Articular chondrocyte of knee joint (primary cell): ENCODE measurements around the gene PHF1. TPM values are rescaled to one million over a fixed set of nuclear protein-coding genes. Genes with fewer than 3 reads are reported as not detected.

Experiments used
- small RNA-seq: library from RNA; depleted of rRNA; stranded (forward); fragments of <200 nt; gene quantifications from one replicate; pipeline ENCODE3, GENCODE V24; 2012
- total RNA-seq: library from RNA; depleted of rRNA; stranded (reverse); fragments of >200 nt; gene quantifications from 2 replicates; pipeline ENCODE4 v1.2.3, GENCODE V29; 2012

Gene PHF1
- total RNA-seq: 19.7 and 22.9 TPM in 2 replicates

GRCh38 chr6:33410711-33411631 is at the start of gene PHF1:
PHF1 (plus strand) TSS chr6:33411014; CDS start chr6:33412264, 1,250 bp downstream.

GRCh38 chr6:33391278-33391921 is 19.4 kb upstream of the PHF1 start, which contains the start of gene KIFC1:
KIFC1 (plus strand) TSS chr6:33391823; CDS start chr6:33391986, 163 bp downstream.

GRCh38 chr6:33417903-33418689 is 7.3 kb downstream of the PHF1 start, which contains the start of gene CUTA:
CUTA (minus strand) TSS chr6:33418107; CDS start chr6:33418000, 107 bp downstream.

GRCh38 chr6:33419580-33420490 is 9.0 kb downstream of the PHF1 start, which contains the start of gene SYNGAP1:
SYNGAP1 (plus strand) TSS chr6:33420065; CDS start chr6:33420265, 200 bp downstream.

GRCh38 chr6:33454009-33454946 is 43.5 kb downstream of the PHF1 start, which contains the start of gene ZBTB9:
ZBTB9 (plus strand) TSS chr6:33454576; CDS start chr6:33455101, 525 bp downstream.

Small RNA genes within 50 kb of the gene (small RNA-seq; reads per million reads assigned to genes)
- gene RPL35AP4: not detected
- gene ZBTB9: not detected

Other genes starting within 250 kb of the PHF1 start
- 0.26 and 0.65 TPM in 2 replicates for gene COL11A2, start 218.5 kb upstream of the PHF1 start, total RNA-seq
- 18.2 and 22.6 TPM in 2 replicates for gene RXRB, start 210.3 kb upstream of the PHF1 start, total RNA-seq
- 84.9 and 96.4 TPM in 2 replicates for gene SLC39A7, start 210.1 kb upstream of the PHF1 start, total RNA-seq
- gene HSD17B8, start 206.4 kb upstream of the PHF1 start, total RNA-seq: 3.2 and 3.3 TPM in 2 replicates
- 23.9 and 25.7 TPM in 2 replicates for gene RING1, start 202.5 kb upstream of the PHF1 start, total RNA-seq
- 42.2 and 44.6 TPM in 2 replicates for gene VPS52, start 139.1 kb upstream of the PHF1 start, total RNA-seq
- gene RPS18, start 138.9 kb upstream of the PHF1 start, total RNA-seq: 2,534 and 3,321 TPM in 2 replicates
- 7.6 and 8.2 TPM in 2 replicates for gene B3GALT4, start 133.9 kb upstream of the PHF1 start, total RNA-seq
- gene WDR46, start 121.8 kb upstream of the PHF1 start, total RNA-seq: 60.0 and 62.0 TPM in 2 replicates
- 16.6 and 26.2 TPM in 2 replicates for gene PFDN6, start 121.4 kb upstream of the PHF1 start, total RNA-seq
- 19.7 and 20.3 TPM in 2 replicates for gene RGL2, start 112.1 kb upstream of the PHF1 start, total RNA-seq
- 81.8 and 85.3 TPM in 2 replicates for gene TAPBP, start 96.9 kb upstream of the PHF1 start, total RNA-seq
- gene ZBTB22, start 93.3 kb upstream of the PHF1 start, total RNA-seq: 11.1 and 11.9 TPM in 2 replicates
- 22.9 and 36.4 TPM in 2 replicates for gene DAXX, start 88.1 kb upstream of the PHF1 start, total RNA-seq
- 10.5 and 15.9 TPM in 2 replicates for gene KIFC1, start 19.2 kb upstream of the PHF1 start, total RNA-seq
- gene CUTA, start 7.1 kb downstream of the PHF1 start, total RNA-seq: 88.9 and 103 TPM in 2 replicates
- gene SYNGAP1, start 9.1 kb downstream of the PHF1 start, total RNA-seq: 6.3 and 6.4 TPM in 2 replicates
- 3.3 and 5.0 TPM in 2 replicates for gene ZBTB9, start 43.6 kb downstream of the PHF1 start, total RNA-seq
- 11.5 and 12.7 TPM in 2 replicates for gene BAK1, start 169.3 kb downstream of the PHF1 start, total RNA-seq
- 68.0 and 88.5 TPM in 2 replicates for gene ITPR3, start 210.3 kb downstream of the PHF1 start, total RNA-seq